ENCODE measurements around the gene BRS3.
A peak's percentile ranks its signal among the peaks of the same experiment; 100 is the strongest.
"Not testable (repeated sequence)": the region's sequence is repeated elsewhere in the genome, so short reads cannot be mapped to it uniquely, and the experiment has no call there.

BRS3 gene

GRCh38 chrX:136487647-136488046, at the start of gene BRS3:
Gene BRS3, plus strand, starts transcription at chrX:136487947. Its CDS starts 168 bp downstream, at chrX:136488115.
- peak; percentile 15 for DNase-seq

DNA sequence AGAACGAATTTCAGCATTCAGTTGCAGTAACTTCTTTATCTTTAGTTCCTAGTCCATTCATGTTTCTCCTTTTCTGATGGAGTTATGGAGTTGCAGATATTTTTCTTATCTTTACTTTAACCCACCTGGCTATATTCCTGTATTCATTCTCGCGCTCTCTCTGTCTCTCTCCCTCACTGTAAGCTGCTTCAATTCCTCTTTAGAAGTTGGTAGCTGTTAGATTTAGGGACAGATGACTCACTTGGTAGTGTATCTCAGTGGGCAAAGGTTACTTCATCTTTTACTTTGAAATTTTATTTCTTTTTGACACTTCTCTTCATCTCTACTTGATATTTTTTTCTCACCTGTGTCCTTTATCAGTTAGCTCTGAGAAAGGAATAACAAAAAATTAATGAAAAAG, 49.6 kb upstream of the BRS3 start:
- no peak for DNase-seq

DNA sequence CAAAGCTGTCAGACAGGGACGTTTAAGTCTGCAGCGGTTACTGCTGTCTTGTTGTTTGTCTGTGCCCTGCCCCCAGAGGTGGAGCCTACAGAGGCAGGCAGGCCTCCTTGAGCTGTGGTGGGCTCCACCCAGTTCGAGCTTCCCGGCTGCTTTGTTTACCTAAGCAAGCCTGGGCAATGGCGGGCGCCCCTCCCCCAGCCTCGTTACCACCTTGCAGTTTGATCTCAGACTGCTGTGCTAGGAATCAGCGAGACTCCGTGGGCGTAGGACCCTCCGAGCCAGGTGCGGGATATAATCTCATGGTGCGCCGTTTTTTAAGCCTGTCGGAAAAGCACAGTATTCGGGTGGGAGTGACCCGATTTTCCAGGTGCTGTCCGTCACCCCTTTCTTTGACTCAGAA, 42.1 kb upstream of the BRS3 start:
- not testable (repeated sequence) for DNase-seq

- no peak for DNase-seq
These were observed 41.5 kb upstream of the BRS3 start for GRCh38 chrX:136446208-136446607.

DNA sequence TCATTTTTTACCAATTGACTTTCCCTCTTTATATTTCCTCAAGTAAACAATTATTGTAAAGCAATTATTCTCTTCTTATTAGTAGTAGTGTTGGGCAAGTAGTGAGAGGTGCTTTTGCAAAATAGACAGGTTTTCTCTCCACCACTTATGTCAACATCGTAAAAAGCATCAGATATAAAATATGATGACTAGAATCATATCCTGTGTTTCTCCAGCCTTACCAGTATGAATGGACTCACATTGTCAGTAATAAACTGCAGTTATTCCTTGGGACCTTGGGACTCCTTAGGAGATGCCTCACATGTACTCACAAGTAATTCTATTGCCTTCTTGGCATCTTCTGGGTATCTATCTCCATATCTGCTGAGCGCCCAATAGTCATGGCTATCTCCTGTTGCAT, 40.4 kb upstream of the BRS3 start:
- no peak for DNase-seq

GRCh38 chrX:136447968-136448367, 39.8 kb upstream of the BRS3 start:
- no peak for DNase-seq

- peak; percentile 36 for DNase-seq
These were observed 37.5 kb upstream of the BRS3 start for GRCh38 chrX:136450050-136450830.

GRCh38 chrX:136452614-136453013, 35.1 kb upstream of the BRS3 start:
- no peak for DNase-seq

DNA sequence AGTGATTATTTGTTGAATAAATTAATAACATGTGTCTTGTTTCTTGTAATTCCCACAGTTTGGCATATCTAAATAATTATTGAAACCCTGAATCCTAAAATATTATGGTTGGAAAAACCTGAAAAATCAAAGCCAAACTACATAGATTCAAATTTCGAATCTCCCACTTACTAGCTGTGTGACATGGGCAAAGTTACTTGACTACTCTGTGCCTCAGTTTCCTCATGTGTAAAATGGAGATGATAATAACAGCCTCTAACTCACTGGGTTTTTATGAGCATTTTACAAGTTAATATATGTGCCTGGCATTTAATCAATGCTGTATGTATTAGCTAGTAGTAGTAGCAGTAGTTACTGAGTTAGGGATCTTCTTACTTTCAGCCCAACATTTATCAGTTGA, 34.6 kb upstream of the BRS3 start:
- no peak for DNase-seq

DNA sequence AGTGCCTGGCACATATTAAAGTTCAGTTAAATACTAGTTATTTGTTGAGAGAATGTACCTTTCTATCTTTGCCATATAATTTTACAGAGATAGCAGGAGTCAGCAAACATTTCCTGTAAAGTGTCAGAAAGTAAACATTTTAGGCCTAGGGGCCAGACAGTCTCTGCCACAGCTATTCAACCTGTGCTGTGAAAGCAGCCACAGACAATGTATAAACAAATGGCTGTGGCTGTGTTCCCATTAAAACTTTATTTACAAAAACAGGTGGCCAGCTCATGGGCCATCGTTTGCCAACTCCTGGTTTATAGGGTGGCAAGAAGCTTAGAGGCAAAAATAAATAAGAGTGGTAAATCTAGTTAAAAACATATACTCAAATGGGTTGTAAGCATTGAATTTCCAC, 34.0 kb upstream of the BRS3 start:
- DNase-seq = peak; percentile 83

GRCh38 chrX:136456133-136456532, 31.6 kb upstream of the BRS3 start:
- DNase-seq = no peak

GRCh38 chrX:136457303-136457917, 30.3 kb upstream of the BRS3 start:
- DNase-seq = peak; percentile 94

GRCh38 chrX:136464589-136464988, 23.2 kb upstream of the BRS3 start:
- DNase-seq = no peak

DNA sequence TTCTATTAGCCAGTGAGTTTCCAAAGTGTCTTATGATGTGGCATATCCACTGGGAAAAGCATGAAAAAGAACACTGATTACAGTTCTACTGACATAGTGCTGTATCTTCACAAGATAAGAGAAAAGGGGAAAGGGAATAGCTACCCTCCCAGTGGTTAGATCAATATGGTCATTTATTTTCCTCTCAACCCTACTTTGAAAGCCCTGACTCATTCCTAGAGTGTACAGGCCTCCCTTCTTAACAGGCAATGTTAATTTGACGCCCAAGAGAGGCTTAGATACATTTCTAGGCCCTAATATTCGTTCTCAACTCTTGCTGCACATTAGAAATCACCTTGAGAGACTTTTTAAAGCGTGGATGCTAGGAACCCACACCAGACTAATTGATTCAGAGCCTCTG, 20.4 kb upstream of the BRS3 start:
- DNase-seq = no peak

DNA sequence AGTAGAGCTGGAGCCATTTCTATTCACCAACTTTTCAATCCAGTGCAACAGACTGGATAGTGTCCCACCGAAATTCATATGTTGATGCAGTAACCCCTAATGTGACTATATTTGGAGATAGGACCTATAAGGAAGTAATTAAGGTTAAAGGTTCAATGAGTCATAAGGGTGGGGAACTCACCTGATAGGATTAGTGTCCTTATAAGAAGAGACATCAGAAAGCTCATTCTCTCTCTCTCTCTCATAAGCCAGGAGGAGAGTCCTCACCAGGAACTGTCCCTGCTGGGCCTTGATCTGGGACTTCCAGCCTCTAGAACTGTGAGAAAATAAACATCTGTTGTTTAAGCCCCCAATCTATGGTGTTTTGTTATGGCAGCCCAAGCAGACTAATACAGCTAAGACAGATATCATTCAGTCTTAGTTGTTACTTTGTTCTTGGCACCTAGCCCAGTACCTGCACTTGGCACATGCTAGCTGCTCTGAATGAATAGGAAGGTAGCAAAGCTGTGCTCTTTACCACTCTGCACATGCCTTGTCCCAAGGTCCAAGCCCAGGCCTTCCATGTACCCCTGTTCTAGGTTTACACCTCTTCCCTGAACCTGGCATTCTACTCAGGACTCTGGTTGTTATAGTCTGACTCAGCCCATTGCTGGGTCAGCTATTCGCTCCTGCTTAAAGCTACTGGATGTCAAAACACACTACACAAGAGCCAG, 19.2 kb upstream of the BRS3 start:
- peak; percentile 79 for DNase-seq

DNA sequence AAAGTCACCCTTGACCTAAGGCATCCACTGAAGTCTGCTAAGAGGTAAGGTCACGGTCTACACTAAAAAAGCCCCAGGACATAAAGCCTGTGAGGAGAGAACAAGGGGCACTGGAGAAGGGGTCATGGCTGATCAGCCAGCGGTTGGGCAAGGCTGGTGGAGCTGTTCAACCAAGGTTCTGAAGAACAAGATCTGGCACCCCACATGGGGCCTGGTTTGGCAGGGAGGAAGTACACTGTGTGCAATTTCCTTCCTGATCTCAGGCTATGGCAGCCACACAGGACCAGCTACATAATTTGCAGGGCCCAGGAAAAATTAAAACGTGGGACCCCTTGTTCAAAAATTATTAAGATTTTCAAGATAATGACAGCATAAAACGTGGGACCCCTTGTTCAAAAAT, 14.1 kb upstream of the BRS3 start:
- DNase-seq = no peak

DNA sequence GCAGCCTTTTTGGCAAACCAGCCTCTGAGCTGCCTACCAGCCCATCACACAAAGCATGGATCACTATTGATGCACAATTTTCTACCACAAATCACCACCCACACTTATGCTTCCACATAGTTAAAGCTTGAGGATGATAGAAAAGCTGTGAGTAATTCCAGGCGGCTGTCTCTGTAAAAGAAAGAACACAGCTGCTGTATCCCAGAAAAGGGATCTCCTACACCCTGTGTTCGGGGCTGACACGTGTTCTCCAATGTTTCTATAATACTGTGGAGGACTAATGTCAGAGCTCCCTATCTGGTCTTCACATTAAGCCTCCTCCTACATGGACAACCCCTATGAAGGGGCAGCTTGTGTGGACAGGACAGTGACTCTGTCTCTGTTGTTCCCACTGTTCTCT, 12.5 kb upstream of the BRS3 start:
- DNase-seq = no peak

DNA sequence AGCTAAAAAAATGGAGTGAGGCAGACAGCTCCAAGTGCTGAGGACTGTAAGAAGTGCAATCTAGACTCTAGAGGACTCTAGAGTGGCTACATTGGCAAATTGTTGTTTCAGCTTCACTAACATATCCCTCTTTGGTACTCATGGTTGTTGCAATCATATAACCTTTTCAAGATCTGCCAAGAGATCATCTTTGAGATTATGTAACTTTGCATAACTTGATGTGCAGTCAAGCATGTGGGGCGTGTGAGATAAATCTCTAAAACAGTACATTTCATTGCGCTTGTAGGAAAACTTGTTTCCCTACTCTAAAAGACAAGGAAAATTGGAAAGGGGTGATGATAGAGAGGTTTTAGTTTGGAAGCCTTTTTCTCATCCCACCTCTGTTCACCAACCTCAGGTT, 11.2 kb upstream of the BRS3 start:
- no peak for DNase-seq

DNA sequence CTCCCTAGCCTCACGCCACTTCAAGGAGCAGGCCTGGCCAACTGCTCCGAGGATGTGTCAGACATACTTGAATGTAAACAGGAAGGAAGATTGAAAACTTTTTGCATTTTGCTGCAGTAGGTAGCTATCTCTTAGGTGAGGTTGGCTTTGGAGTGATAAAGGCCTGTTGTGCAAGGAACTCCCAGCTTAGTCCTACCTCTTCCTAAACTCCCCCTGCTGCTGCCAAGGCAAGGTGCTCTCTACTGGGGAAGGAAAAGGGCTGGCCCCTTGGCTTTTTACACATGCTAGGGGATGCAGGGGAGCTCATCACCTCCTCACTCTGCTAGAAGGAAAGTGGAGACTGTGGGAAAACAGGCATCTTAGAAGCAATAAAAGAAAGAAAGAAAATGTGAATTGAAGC, 10.7 kb upstream of the BRS3 start:
- DNase-seq = no peak

DNA sequence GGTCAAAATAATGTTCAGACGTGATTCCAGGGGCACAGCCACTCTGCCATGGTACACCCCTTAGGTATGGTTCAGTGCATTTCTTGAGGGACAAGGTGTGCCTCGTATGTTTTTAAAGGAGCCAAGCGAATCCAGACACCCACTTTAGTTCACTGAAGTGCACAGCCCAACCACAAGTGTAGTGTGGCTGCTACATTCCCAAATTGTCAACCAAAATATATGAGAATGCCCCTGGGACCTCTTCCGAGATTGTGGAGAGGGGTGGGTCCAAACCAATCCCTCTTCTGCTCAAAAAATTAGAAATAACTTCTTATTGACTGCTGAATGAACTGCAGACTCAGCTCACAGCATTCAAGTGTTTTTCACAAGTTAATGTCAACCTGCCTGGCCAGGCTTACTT, 7.4 kb upstream of the BRS3 start:
- no peak for DNase-seq

GRCh38 chrX:136488706-136489105, 959 bp downstream of the BRS3 start:
- peak; percentile 44 for DNase-seq

GRCh38 chrX:136491832-136492231, 4.1 kb downstream of the BRS3 start:
- peak; percentile 35 for DNase-seq

- peak; percentile 15 for DNase-seq
These were observed 5.3 kb downstream of the BRS3 start for GRCh38 chrX:136493011-136493410.

GRCh38 chrX:136495043-136495442, 7.3 kb downstream of the BRS3 start:
- DNase-seq = no peak
